ENCODE results near the gene KCNK5.
A peak's percentile ranks its signal among the peaks of the same experiment; 100 is the strongest.

The KCNK5 gene

GRCh38 chr6:39243809-39244208, 14.5 kb upstream of the KCNK5 start:
- 92 to 93% methylated on average over 9 of the region's 9 CpGs for WGBS, 2 experiments
- Histone ChIP-seq H3K4me3 (ENCODE audit: insufficient read depth, low read depth, low read length) (no peak overlapping the region), H3K4me1 (ENCODE audit: control insufficient read depth, insufficient read depth, low read length) (peaks cover 5% of the 10 kb centered on the region), H3K27ac (ENCODE audit: insufficient read depth, low read depth, low read length, poor library complexity, severe bottlenecking) (no peak overlapping the region), H3K9me3 (ENCODE audit: control insufficient read depth, low read length) (no peaks in the 10 kb centered on the region), H3K36me3 (ENCODE audit: control insufficient read depth, insufficient read depth, low read length) (no peaks in the 10 kb centered on the region), H3K27me3 (ENCODE audit: control insufficient read depth, insufficient read depth, low read length, poor library complexity, severe bottlenecking) (no peaks in the 10 kb centered on the region)

- peaks cover 5% of the 10 kb centered on the region for H3K4me1 ChIP-seq (ENCODE audit: control insufficient read depth, insufficient read depth, low read length)
- H3K4me3 ChIP-seq (ENCODE audit: insufficient read depth, low read depth, low read length) = no peak overlapping the region
- H3K27ac ChIP-seq (ENCODE audit: insufficient read depth, low read depth, low read length, poor library complexity, severe bottlenecking) = no peak overlapping the region
- 94 to 96% methylated on average over 3 of the region's 3 CpGs for WGBS, 2 experiments
- no peaks in the 10 kb centered on the region for H3K9me3 ChIP-seq (ENCODE audit: control insufficient read depth, low read length)
- no peaks in the 10 kb centered on the region for H3K36me3 ChIP-seq (ENCODE audit: control insufficient read depth, insufficient read depth, low read length)
- H3K27me3 ChIP-seq (ENCODE audit: control insufficient read depth, insufficient read depth, low read length, poor library complexity, severe bottlenecking) = no peaks in the 10 kb centered on the region
These were observed 11.0 kb upstream of the KCNK5 start for GRCh38 chr6:39240155-39240757.

GRCh38 chr6:39239527-39240154, 10.4 kb upstream of the KCNK5 start:
- H3K4me1 ChIP-seq (ENCODE audit: control insufficient read depth, insufficient read depth, low read length) = peaks cover 5% of the 10 kb centered on the region
- H3K27me3 ChIP-seq (ENCODE audit: control insufficient read depth, insufficient read depth, low read length, poor library complexity, severe bottlenecking) = no peaks in the 10 kb centered on the region
- 86 to 91% methylated on average over 6 of the region's 7 CpGs for WGBS, 2 experiments
- no peak overlapping the region for H3K4me3 ChIP-seq (ENCODE audit: insufficient read depth, low read depth, low read length)
- H3K36me3 ChIP-seq (ENCODE audit: control insufficient read depth, insufficient read depth, low read length) = no peaks in the 10 kb centered on the region
- no peaks in the 10 kb centered on the region for H3K9me3 ChIP-seq (ENCODE audit: control insufficient read depth, low read length)
- H3K27ac ChIP-seq (ENCODE audit: insufficient read depth, low read depth, low read length, poor library complexity, severe bottlenecking) = no peak overlapping the region

GRCh38 chr6:39236742-39237141, 7.5 kb upstream of the KCNK5 start:
- Histone ChIP-seq H3K36me3 (ENCODE audit: control insufficient read depth, insufficient read depth, low read length) (no peaks in the 10 kb centered on the region), H3K27ac (ENCODE audit: insufficient read depth, low read depth, low read length, poor library complexity, severe bottlenecking) (no peak overlapping the region), H3K27me3 (ENCODE audit: control insufficient read depth, insufficient read depth, low read length, poor library complexity, severe bottlenecking) (no peaks in the 10 kb centered on the region), H3K4me1 (ENCODE audit: control insufficient read depth, insufficient read depth, low read length) (peaks cover 5% of the 10 kb centered on the region), H3K4me3 (ENCODE audit: insufficient read depth, low read depth, low read length) (no peak overlapping the region), H3K9me3 (ENCODE audit: control insufficient read depth, low read length) (no peaks in the 10 kb centered on the region)
- WGBS, 2 experiments = 85 to 87% methylated on average over 2 of the region's 3 CpGs

- H3K4me3 ChIP-seq (ENCODE audit: insufficient read depth, low read depth, low read length) = no peak overlapping the region
- peaks cover 8% of the 10 kb centered on the region for H3K4me1 ChIP-seq (ENCODE audit: control insufficient read depth, insufficient read depth, low read length)
- H3K27ac ChIP-seq (ENCODE audit: insufficient read depth, low read depth, low read length, poor library complexity, severe bottlenecking) = no peak overlapping the region
- no peaks in the 10 kb centered on the region for H3K9me3 ChIP-seq (ENCODE audit: control insufficient read depth, low read length)
- 91 to 95% methylated on average over 8 of the region's 8 CpGs for WGBS, 2 experiments
- H3K36me3 ChIP-seq (ENCODE audit: control insufficient read depth, insufficient read depth, low read length) = no peaks in the 10 kb centered on the region
- H3K27me3 ChIP-seq (ENCODE audit: control insufficient read depth, insufficient read depth, low read length, poor library complexity, severe bottlenecking) = peaks cover 7% of the 10 kb centered on the region
These were observed 4.1 kb upstream of the KCNK5 start for GRCh38 chr6:39233333-39233732.

GRCh38 chr6:39231521-39232243, 2.4 kb upstream of the KCNK5 start:
- H3K4me3 ChIP-seq (ENCODE audit: insufficient read depth, low read depth, low read length) = no peak overlapping the region
- no peaks in the 10 kb centered on the region for H3K36me3 ChIP-seq (ENCODE audit: control insufficient read depth, insufficient read depth, low read length)
- H3K9me3 ChIP-seq (ENCODE audit: control insufficient read depth, low read length) = no peaks in the 10 kb centered on the region
- peak overlapping the region; percentile 48 for H3K27ac ChIP-seq (ENCODE audit: insufficient read depth, low read depth, low read length, poor library complexity, severe bottlenecking)
- H3K27me3 ChIP-seq (ENCODE audit: control insufficient read depth, insufficient read depth, low read length, poor library complexity, severe bottlenecking) = peaks cover 19% of the 10 kb centered on the region
- WGBS, 2 experiments = 34 to 39% methylated on average over 6 to 7 of the region's 7 CpGs
- peaks cover 8% of the 10 kb centered on the region for H3K4me1 ChIP-seq (ENCODE audit: control insufficient read depth, insufficient read depth, low read length)

GRCh38 chr6:39230654-39231035, 1.4 kb upstream of the KCNK5 start:
- peaks cover 19% of the 10 kb centered on the region for H3K27me3 ChIP-seq (ENCODE audit: control insufficient read depth, insufficient read depth, low read length, poor library complexity, severe bottlenecking)
- WGBS, 2 experiments = 63 to 74% methylated on average over 2 of the region's 3 CpGs
- no peaks in the 10 kb centered on the region for H3K36me3 ChIP-seq (ENCODE audit: control insufficient read depth, insufficient read depth, low read length)
- no peaks in the 10 kb centered on the region for H3K9me3 ChIP-seq (ENCODE audit: control insufficient read depth, low read length)
- H3K4me3 ChIP-seq (ENCODE audit: insufficient read depth, low read depth, low read length) = no peak overlapping the region
- peaks cover 15% of the 10 kb centered on the region for H3K4me1 ChIP-seq (ENCODE audit: control insufficient read depth, insufficient read depth, low read length)
- no peak overlapping the region for H3K27ac ChIP-seq (ENCODE audit: insufficient read depth, low read depth, low read length, poor library complexity, severe bottlenecking)

GRCh38 chr6:39228111-39228971, 934 bp downstream of the KCNK5 start:
- no peaks in the 10 kb centered on the region for H3K36me3 ChIP-seq (ENCODE audit: control insufficient read depth, insufficient read depth, low read length)
- 26 to 30% methylated on average over 41 of the region's 41 CpGs for WGBS, 2 experiments
- peak overlapping the region; percentile 54 for H3K4me3 ChIP-seq (ENCODE audit: insufficient read depth, low read depth, low read length)
- H3K9me3 ChIP-seq (ENCODE audit: control insufficient read depth, low read length) = no peaks in the 10 kb centered on the region
- H3K27me3 ChIP-seq (ENCODE audit: control insufficient read depth, insufficient read depth, low read length, poor library complexity, severe bottlenecking) = peaks cover 19% of the 10 kb centered on the region
- H3K27ac ChIP-seq (ENCODE audit: insufficient read depth, low read depth, low read length, poor library complexity, severe bottlenecking) = no peak overlapping the region
- H3K4me1 ChIP-seq (ENCODE audit: control insufficient read depth, insufficient read depth, low read length) = peaks cover 25% of the 10 kb centered on the region

GRCh38 chr6:39227476-39227875, 1.8 kb downstream of the KCNK5 start:
- H3K27ac ChIP-seq (ENCODE audit: insufficient read depth, low read depth, low read length, poor library complexity, severe bottlenecking) = no peak overlapping the region
- peaks cover 19% of the 10 kb centered on the region for H3K27me3 ChIP-seq (ENCODE audit: control insufficient read depth, insufficient read depth, low read length, poor library complexity, severe bottlenecking)
- H3K9me3 ChIP-seq (ENCODE audit: control insufficient read depth, low read length) = no peaks in the 10 kb centered on the region
- peak overlapping the region; percentile 54 for H3K4me3 ChIP-seq (ENCODE audit: insufficient read depth, low read depth, low read length)
- 85 to 91% methylated on average over 9 of the region's 9 CpGs for WGBS, 2 experiments
- H3K4me1 ChIP-seq (ENCODE audit: control insufficient read depth, insufficient read depth, low read length) = peaks cover 25% of the 10 kb centered on the region
- H3K36me3 ChIP-seq (ENCODE audit: control insufficient read depth, insufficient read depth, low read length) = no peaks in the 10 kb centered on the region

All from ectodermal cell (in vitro differentiated cells).